ENCODE data around the gene CTNNBL1. TPM values are rescaled to one million over a fixed set of nuclear protein-coding genes. Genes with fewer than 3 reads are reported as not detected.
"Not testable (repeated sequence)": the region's sequence is repeated elsewhere in the genome, so short reads cannot be mapped to it uniquely, and the experiment has no call there.

Gene CTNNBL1
- total RNA-seq, result 60.9 TPM
- long read RNA-seq, transcript CTNNBL1-201 (16 exons, 1,925 nt), result major isoform, 128 of 135 reads
- long read RNA-seq, partial matches to known transcripts, result 0 of 135 reads
- long read RNA-seq, other reads (novel, unspliced or antisense), result 6 of 135 reads

GRCh38 chr20:37693635-37694626 is at the start of gene CTNNBL1:
CTNNBL1 (plus strand) TSS chr20:37694030; CDS start chr20:37694123, 93 bp downstream.
- ATAC-seq (ENCODE audit: poor library complexity) (peak; percentile 99), DNase-seq (peak; percentile 99)
- intact Hi-C loops (cut with DNase I), result no loop called here

- DNase-seq (no peak), ATAC-seq (ENCODE audit: poor library complexity) (no peak)
- intact Hi-C loops (cut with DNase I), result no loop called here
These were observed 49.2 kb upstream of the CTNNBL1 start for GRCh38 chr20:37644605-37645004.

GRCh38 chr20:37647946-37648345 is 45.9 kb upstream of the CTNNBL1 start:
- no peak for DNase-seq
- intact Hi-C loops (cut with DNase I), result no loop called here
- no peak for ATAC-seq (ENCODE audit: poor library complexity)

- ATAC-seq (ENCODE audit: poor library complexity) (peak; percentile 38), DNase-seq (no peak)
- intact Hi-C loops (cut with DNase I), result no loop called here
These were observed 44.8 kb upstream of the CTNNBL1 start for GRCh38 chr20:37649017-37649416.

- no peak for ATAC-seq (ENCODE audit: poor library complexity)
- DNase-seq, result no peak
- intact Hi-C loops (cut with DNase I), result no loop called here
These were observed 44.0 kb upstream of the CTNNBL1 start for GRCh38 chr20:37649676-37650370.

- ATAC-seq (ENCODE audit: poor library complexity), result no peak
- intact Hi-C loops (cut with DNase I), result no loop called here
These were observed 43.2 kb upstream of the CTNNBL1 start for GRCh38 chr20:37650661-37651060.

GRCh38 chr20:37651932-37652331 is 41.9 kb upstream of the CTNNBL1 start:
- intact Hi-C loops (cut with DNase I), result no loop called here
- DNase-seq, result peak; percentile 60
- peak; percentile 88 for ATAC-seq (ENCODE audit: poor library complexity)

More at GRCh38 chr20:37650661-37651060, 43.2 kb upstream of the CTNNBL1 start:
- no peak for DNase-seq

GRCh38 chr20:37656945-37657344 is 36.9 kb upstream of the CTNNBL1 start:
- intact Hi-C loops (cut with DNase I), result no loop called here
- no peak for ATAC-seq (ENCODE audit: poor library complexity)

GRCh38 chr20:37657924-37658804 is 35.7 kb upstream of the CTNNBL1 start:
- DNase-seq (no peak), ATAC-seq (ENCODE audit: poor library complexity) (peak; percentile 56)
- intact Hi-C loops (cut with DNase I), result no loop called here

More at GRCh38 chr20:37656945-37657344, 36.9 kb upstream of the CTNNBL1 start:
- DNase-seq, result no peak

- ATAC-seq (ENCODE audit: poor library complexity) (no peak), DNase-seq (no peak)
- intact Hi-C loops (cut with DNase I), result no loop called here
These were observed 32.3 kb upstream of the CTNNBL1 start for GRCh38 chr20:37661519-37661918.

- intact Hi-C loops (cut with DNase I), result no loop called here
- ATAC-seq (ENCODE audit: poor library complexity) (no peak), DNase-seq (no peak)
These were observed 31.5 kb upstream of the CTNNBL1 start for GRCh38 chr20:37662308-37662707.

- ATAC-seq (ENCODE audit: poor library complexity); DNase-seq; intact Hi-C loops (cut with DNase I): not testable (repeated sequence)
These were observed 29.2 kb upstream of the CTNNBL1 start for GRCh38 chr20:37664595-37664994.

- intact Hi-C loops (cut with DNase I), result no loop called here
- no peak for ATAC-seq (ENCODE audit: poor library complexity)
- no peak for DNase-seq
These were observed 25.7 kb upstream of the CTNNBL1 start for GRCh38 chr20:37668166-37668565.

- DNase-seq, result no peak
- intact Hi-C loops (cut with DNase I), result no loop called here
- no peak for ATAC-seq (ENCODE audit: poor library complexity)
These were observed 24.6 kb upstream of the CTNNBL1 start for GRCh38 chr20:37669062-37669772.

- no peak for DNase-seq
- ATAC-seq (ENCODE audit: poor library complexity), result no peak
- intact Hi-C loops (cut with DNase I), result no loop called here
These were observed 24.0 kb upstream of the CTNNBL1 start for GRCh38 chr20:37669773-37670236.

- ATAC-seq (ENCODE audit: poor library complexity) (peak; percentile 62), DNase-seq (peak; percentile 50)
- intact Hi-C loops (cut with DNase I), result no loop called here
These were observed 23.5 kb upstream of the CTNNBL1 start for GRCh38 chr20:37670351-37670791.

GRCh38 chr20:37672143-37672542 is 21.7 kb upstream of the CTNNBL1 start:
- DNase-seq (no peak), ATAC-seq (ENCODE audit: poor library complexity) (no peak)
- intact Hi-C loops (cut with DNase I), result no loop called here

- ATAC-seq (ENCODE audit: poor library complexity) (no peak), DNase-seq (no peak)
- intact Hi-C loops (cut with DNase I), result no loop called here
These were observed 20.4 kb upstream of the CTNNBL1 start for GRCh38 chr20:37673444-37673843.
